HG03558 (cell line): Measurements from ENCODE around the gene TMEM178B.

Experiments
- ATAC-seq: cut with Tn5 transposase; IDR thresholded peaks from one replicate; pipeline ENCODE4 v1.9.1; 2021; ENCODE audit warnings: moderate number of reproducible peaks; ENCODE audit not compliant: unreplicated experiment; ENCODE audit errors: extremely low read depth

Gene TMEM178B

DNA sequence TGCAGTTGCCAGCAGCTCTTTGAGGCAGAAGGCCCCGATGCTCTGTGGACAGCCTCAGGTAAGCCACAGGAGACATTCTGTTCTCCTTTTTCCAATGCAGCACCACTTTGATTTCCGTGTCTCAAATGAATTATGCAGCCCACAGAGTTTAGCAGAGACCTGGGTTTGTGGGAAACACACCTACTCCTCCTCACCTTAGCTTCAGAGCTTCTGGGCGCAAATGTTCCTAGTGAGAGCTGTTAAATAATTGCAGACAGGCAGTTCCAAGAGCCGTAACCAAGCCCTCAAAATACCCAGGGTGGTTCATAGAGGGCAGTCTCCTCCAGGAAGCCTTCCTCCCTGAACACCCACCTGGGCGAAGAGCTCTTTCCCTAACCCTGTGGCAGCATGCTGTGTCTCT, 408.1 kb downstream of the TMEM178B start:
- no peak for ATAC-seq

- ATAC-seq: no peak
Measured at GRCh38 chr7:141483044-141483443, 409.2 kb downstream of the TMEM178B start.

- ATAC-seq: no peak
Measured at GRCh38 chr7:141484907-141485306, 411.0 kb downstream of the TMEM178B start.

DNA sequence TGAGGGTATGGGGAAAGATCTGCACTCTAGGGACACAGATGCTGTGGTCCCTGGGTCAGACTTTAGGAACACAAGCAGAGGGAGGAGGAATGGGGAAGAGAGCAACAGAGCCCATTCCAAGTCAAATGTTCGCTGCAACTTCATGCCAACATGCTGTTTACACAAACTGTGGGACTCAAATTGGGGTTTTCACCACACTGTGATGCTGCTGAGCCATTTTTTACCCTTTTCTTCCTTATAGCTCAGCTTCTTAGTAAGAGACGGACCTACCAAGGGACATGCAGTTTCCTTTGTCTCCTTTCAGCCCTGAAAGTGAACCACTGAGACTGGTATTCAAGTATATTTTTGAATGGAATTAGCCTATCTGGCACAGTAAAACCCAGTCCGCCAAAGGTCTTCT, 413.1 kb downstream of the TMEM178B start:
- ATAC-seq: no peak

DNA sequence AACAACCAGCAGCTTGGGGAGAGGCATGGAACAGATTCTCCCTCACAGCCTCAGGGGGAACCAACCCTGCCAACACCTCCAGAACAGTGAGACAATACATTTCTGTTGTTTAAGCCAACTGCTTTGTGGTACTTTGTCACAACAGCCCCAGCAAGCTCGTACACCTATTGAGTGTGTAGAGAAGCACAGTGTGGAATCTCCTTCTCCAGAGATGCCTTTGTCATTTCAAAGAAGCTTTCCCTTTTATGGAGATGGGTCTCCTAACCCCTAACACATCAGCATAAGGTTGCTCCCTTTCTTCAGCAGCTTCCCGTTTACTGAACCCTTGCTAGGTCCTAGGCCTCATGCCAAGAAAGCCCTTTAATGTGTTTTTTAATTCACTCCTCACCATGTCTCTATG, 416.6 kb downstream of the TMEM178B start:
- ATAC-seq: no peak

DNA sequence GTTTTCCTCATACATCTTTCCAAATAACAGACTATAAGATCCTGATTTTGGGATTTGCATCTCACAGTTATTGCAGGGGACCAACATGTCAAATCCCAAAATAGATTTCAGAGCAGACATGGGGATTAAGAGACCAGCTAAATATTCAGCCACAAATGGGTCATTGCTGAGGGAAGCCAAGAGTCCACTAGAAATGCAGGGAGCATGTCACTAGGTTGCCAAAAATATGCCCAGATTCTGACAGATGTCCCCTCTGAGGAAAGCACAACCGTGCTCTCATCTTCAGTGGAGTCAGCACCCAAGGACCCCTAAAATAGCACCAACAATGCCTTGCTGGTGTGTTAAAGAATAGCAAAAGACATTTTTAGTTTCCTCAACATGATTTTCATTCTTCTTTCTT, 421.2 kb downstream of the TMEM178B start:
- no peak for ATAC-seq

- ATAC-seq: no peak
Measured at GRCh38 chr7:141497391-141497790, 423.5 kb downstream of the TMEM178B start.

GRCh38 chr7:141500608-141501007, 426.7 kb downstream of the TMEM178B start:
- ATAC-seq: no peak

- ATAC-seq: no peak
Measured at GRCh38 chr7:141501451-141501850, 427.6 kb downstream of the TMEM178B start.

- no peak for ATAC-seq
Measured at GRCh38 chr7:141511316-141511675, 437.4 kb downstream of the TMEM178B start.

GRCh38 chr7:141511676-141512396, 438.0 kb downstream of the TMEM178B start:
- no peak for ATAC-seq

DNA sequence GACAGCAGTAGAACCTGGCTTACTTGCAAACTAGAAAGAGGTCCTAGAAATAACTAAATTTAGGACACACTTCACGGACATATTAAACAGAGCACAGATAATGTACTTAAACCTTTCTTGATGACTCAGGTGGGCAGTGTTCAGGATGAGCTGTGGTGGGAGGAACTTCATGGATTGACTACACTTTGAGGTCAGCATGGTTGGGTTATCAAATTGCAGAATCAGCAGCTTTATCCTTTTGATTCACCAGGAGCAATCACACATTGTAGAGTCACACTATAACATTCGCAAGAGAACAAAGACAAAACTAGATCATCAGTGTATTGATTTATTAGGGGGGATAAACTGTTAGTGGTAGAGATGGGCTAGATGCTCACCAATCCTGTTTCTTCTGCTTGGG, 438.7 kb downstream of the TMEM178B start:
- no peak for ATAC-seq

GRCh38 chr7:141513720-141514119, 439.9 kb downstream of the TMEM178B start:
- ATAC-seq: no peak

- no peak for ATAC-seq
Measured at GRCh38 chr7:141515941-141516340, 442.1 kb downstream of the TMEM178B start.

DNA sequence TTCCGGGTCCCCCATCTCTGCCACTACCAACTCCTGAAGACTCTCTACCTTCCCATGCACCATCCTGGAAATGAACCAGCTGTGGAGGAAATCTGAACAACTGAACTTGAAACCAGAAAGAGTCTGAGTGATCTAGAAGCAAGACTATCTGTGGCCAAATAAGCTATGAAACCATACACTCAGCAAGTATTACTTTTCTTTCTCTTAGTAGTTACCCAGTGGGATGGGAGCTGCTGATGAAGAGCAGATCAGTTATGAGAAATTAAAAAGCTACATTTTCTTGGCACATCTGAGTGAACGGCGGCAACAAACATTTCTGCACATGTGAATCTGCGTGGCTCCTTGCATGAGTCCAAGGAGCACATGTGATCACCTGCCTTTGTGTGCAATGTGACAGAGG, 445.8 kb downstream of the TMEM178B start:
- no peak for ATAC-seq

DNA sequence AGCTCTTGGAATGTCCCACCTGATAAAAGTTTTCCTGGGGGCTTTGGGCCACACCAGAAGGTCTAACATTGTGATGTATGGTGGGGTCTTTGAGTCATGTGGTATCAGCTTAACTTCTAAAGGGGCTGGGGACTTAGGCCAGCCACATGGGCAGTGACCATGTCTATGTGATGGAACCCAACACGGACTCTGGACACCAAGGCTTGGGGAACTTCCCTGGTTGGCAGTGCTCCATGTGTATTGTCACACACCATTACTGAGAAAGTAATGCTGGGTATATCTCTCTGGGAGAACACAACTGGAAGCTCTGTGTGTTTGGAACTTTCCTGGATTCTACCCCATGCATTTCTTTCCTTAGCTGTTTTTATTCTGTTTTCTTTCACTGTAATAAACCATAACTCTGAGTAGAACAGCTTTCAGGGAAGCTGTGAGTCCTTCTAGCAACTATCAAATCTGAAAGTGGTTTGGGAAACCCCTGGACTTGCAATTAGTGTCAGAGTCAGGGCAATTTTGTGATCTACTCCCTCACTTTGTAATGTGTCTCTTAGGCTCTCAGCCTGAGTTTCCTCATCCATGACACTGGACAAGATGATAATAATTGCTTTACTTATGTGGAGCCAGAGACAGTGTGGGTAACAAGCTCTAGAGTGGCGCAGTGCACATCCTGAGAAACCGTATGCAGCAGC, 448.9 kb downstream of the TMEM178B start:
- no peak for ATAC-seq

GRCh38 chr7:141525973-141526514, 452.2 kb downstream of the TMEM178B start:
- ATAC-seq: no peak

GRCh38 chr7:141527076-141527475, 453.2 kb downstream of the TMEM178B start:
- ATAC-seq: no peak

- no peak for ATAC-seq
Measured at GRCh38 chr7:141528399-141528798, 454.5 kb downstream of the TMEM178B start.
